ENCODE measurements around the gene CTNNA2. TPM values are rescaled to one million over a fixed set of nuclear protein-coding genes. Genes with fewer than 3 reads are reported as not detected.

CTNNA2 gene
- total RNA-seq, 6 experiments from 2014 or later = 0.44 TPM; not detected in 5

DNA sequence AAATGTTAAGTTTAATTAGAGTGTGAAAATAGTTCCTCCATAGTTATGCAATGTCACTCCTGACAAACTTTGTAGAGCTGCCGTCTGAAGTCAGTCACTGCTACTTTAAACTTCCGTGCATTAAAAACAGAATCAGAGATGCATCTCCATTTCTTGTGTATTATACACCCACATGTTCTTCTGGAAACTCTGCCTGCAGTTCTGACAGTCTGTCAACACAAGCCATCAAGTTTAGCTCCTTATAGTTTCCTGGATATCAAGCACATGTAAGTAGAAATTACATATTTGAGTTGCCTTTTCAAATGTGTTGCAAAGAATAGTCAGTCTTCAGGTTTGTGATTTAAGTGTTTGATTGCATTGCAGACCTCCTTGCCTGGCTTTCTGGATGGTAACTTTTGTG is 184.3 kb downstream of the CTNNA2 start:
- 58% methylated on average over 2 of the region's 2 CpGs for WGBS (ENCODE audit: insufficient coverage, low coverage, low lambda C conversion rate, missing lambda C conversion rate)
- Histone ChIP-seq H3K36me3 (no peaks in the 10 kb centered on the region), H3K27me3 (no peaks in the 10 kb centered on the region), H3K4me3 (no peak overlapping the region), H3K9me3 (no peaks in the 10 kb centered on the region), H3K27ac (no peak overlapping the region), H3K4me1 (no peaks in the 10 kb centered on the region)
- ATAC-seq (no peak), DNase-seq (no peak)
- intact Hi-C loops (cut with DNase I) = no loop called here
- TF ChIP-seq POLR2A (IDR thresholded peaks at IDR 0.05) (no peak), CTCF (IDR thresholded peaks at IDR 0.05) (no peak)

DNA sequence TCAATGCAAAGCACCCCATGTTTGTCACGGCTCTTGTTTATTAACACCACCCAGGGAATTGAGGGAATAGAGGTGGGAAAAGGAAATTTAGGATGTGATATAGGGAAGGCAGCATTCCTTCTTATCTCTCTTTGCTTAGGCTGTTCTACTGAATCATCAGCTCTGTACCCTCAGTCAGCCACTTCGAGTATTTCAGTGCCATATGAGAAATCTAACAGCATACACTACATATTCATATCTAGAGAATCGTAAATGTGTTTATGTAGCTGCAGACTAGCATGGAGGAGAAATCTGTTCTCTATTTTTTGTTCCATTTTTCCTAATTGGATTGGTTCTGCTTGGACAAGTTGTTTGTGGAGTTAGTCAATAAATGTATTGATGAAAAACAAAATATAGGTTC is 187.8 kb downstream of the CTNNA2 start:
- intact Hi-C loops (cut with DNase I) = no loop called here

GRCh38 chr2:79702905-79703304 is 190.1 kb downstream of the CTNNA2 start:
- Histone ChIP-seq H3K36me3 (no peaks in the 10 kb centered on the region), H3K4me3 (no peak overlapping the region), H3K9me3 (no peaks in the 10 kb centered on the region), H3K27ac (no peak overlapping the region), H3K27me3 (no peaks in the 10 kb centered on the region), H3K4me1 (no peaks in the 10 kb centered on the region)
- WGBS (ENCODE audit: insufficient coverage, low coverage, low lambda C conversion rate, missing lambda C conversion rate) = 0% methylated on average over 1 of the region's 1 CpG
- DNase-seq (no peak), ATAC-seq (no peak)
- TF ChIP-seq CTCF (IDR thresholded peaks at IDR 0.05) = no peak
- TF ChIP-seq POLR2A (IDR thresholded peaks at IDR 0.05) = no peak
- intact Hi-C loops (cut with DNase I) = no loop called here

More for the DNA sequence above, 187.8 kb downstream of the CTNNA2 start:
- Histone ChIP-seq H3K36me3 (no peaks in the 10 kb centered on the region), H3K9me3 (no peaks in the 10 kb centered on the region), H3K4me1 (no peaks in the 10 kb centered on the region), H3K27me3 (no peaks in the 10 kb centered on the region), H3K4me3 (no peak overlapping the region), H3K27ac (no peak overlapping the region)
- WGBS (ENCODE audit: insufficient coverage, low coverage, low lambda C conversion rate, missing lambda C conversion rate) = 36% methylated on average over 3 of the region's 3 CpGs
- DNase-seq (no peak), ATAC-seq (no peak)
- TF ChIP-seq CTCF (IDR thresholded peaks at IDR 0.05) (no peak), POLR2A (IDR thresholded peaks at IDR 0.05) (no peak)

DNA sequence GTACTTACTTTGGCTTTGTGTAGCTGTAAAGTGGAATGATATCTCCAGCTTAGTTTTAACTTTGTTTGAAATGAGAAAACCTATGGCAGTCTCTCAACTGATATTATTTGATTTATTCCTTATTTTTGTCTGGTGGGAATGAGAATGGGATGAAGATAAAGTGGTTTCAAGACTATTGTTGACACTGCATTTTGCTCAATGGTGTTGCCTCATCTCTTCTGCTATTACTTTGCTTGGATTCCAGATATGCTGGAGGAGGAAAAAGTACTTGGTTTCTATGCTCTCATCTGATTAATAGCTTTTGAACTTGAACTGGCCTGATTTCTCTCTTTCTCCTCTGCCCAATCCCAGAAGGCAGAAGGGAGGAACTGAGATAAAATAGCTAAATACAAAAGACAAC is 198.2 kb downstream of the CTNNA2 start:
- H3K36me3 ChIP-seq = no peaks in the 10 kb centered on the region
- no peaks in the 10 kb centered on the region for H3K9me3 ChIP-seq
- TF ChIP-seq POLR2A (IDR thresholded peaks at IDR 0.05) (no peak), CTCF (IDR thresholded peaks at IDR 0.05) (no peak)
- ATAC-seq = no peak
- H3K27ac ChIP-seq = no peak overlapping the region
- intact Hi-C loops (cut with DNase I) = no loop called here
- DNase-seq = no peak
- H3K4me1 ChIP-seq = no peaks in the 10 kb centered on the region
- H3K27me3 ChIP-seq = no peaks in the 10 kb centered on the region
- H3K4me3 ChIP-seq = no peak overlapping the region

DNA sequence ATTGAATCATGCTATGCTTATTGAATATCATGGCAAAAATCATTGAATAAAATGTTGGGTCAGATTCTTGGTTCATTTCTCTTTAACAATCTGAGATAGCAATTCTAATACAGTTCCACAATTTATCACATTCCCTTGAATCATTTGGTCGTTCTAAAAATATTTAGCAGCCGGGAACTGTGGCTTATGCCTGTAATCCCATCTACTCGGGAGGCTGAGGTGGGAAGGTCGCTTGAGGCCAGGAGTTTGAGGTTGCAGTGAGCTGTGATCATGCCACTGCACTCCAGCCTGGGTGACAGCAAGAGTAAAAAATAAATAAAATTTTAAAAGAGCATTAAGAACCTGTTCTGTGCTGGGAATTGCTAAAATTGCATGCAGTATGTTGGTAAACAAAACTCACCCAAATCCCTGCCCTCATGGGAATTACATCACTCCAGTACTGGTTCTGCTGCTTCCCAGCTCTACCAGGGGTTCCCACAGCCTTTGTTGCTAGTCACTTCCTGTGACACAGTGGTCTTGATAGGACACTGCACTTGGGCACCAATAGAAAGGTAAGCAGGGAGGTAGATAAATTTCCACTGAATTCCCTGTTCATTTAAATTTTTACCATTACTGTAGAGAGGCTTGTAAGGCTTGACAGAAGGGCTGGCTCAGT is 200.4 kb downstream of the CTNNA2 start:
- intact Hi-C loops (cut with DNase I) = no loop called here

More for the DNA sequence above, 200.4 kb downstream of the CTNNA2 start:
- TF ChIP-seq POLR2A (IDR thresholded peaks at IDR 0.05) (no peak), CTCF (IDR thresholded peaks at IDR 0.05) (no peak)
- H3K36me3 ChIP-seq = no peaks in the 10 kb centered on the region
- WGBS (ENCODE audit: insufficient coverage, low coverage, low lambda C conversion rate, missing lambda C conversion rate) = 40% methylated on average over 4 of the region's 4 CpGs
- ATAC-seq = no peak
- H3K4me3 ChIP-seq = no peak overlapping the region
- DNase-seq = no peak
- H3K4me1 ChIP-seq = no peaks in the 10 kb centered on the region
- H3K27ac ChIP-seq = no peak overlapping the region
- H3K9me3 ChIP-seq = no peaks in the 10 kb centered on the region
- H3K27me3 ChIP-seq = no peaks in the 10 kb centered on the region

Measured in right lobe of liver (tissue), 6 donors.